Astrocyte (in vitro differentiated cells and primary cell): ENCODE measurements around the gene IGF1R. TPM values are rescaled to one million over a fixed set of nuclear protein-coding genes. Genes with fewer than 3 reads are reported as not detected.

ENCODE experiments used
- DNase-seq: peaks from one replicate; pipeline ENCODE4 v3.0.0-alpha.2; 2010; ENCODE audit warnings: low read depth
- FAIRE-seq: peaks from 2 replicates; lab custom pipeline; 2011; peaks lifted over from hg19 to GRCh38; lab: Jason Lieb, UNC
- H2AFZ ChIP-seq: 2 replicates; pipeline ENCODE4 v1.6.0; 2012; ENCODE audit warnings: low read depth, low read length, inconsistent platforms
- H3K27ac ChIP-seq: 2 replicates; pipeline ENCODE4 v1.5.1; 2011; ENCODE audit warnings: low read depth, low read length, inconsistent platforms
- H3K27me3 ChIP-seq: 2 replicates; pipeline ENCODE4 v1.6.0; 2011; ENCODE audit warnings: low read length, inconsistent platforms; ENCODE audit not compliant: insufficient read depth
- H3K36me3 ChIP-seq: 2 replicates; pipeline ENCODE4 v1.5.1; 2011; ENCODE audit warnings: low read length, inconsistent platforms; ENCODE audit not compliant: insufficient read depth
- H3K4me1 ChIP-seq: 2 replicates; pipeline ENCODE4 v1.5.1; 2011; ENCODE audit warnings: low read length, inconsistent platforms; ENCODE audit not compliant: insufficient read depth
- H3K4me2 ChIP-seq: 2 replicates; pipeline ENCODE4 v1.6.0; 2012; ENCODE audit warnings: low read length, inconsistent platforms
- H3K4me3 ChIP-seq: 2 replicates; pipeline ENCODE4 v1.5.1; 2011; ENCODE audit warnings: low read depth, mild to moderate bottlenecking, low read length, inconsistent platforms; ENCODE audit not compliant: insufficient read depth
- H3K79me2 ChIP-seq: 2 replicates; pipeline ENCODE4 v1.6.0; 2012; ENCODE audit warnings: mild to moderate bottlenecking, low read length, inconsistent platforms; ENCODE audit not compliant: insufficient read depth
- H3K9ac ChIP-seq: 2 replicates; pipeline ENCODE4 v1.6.0; 2012; ENCODE audit warnings: mild to moderate bottlenecking, low read length, inconsistent platforms
- H3K9me3 ChIP-seq: 2 replicates; pipeline ENCODE4 v1.5.1; 2012; ENCODE audit warnings: low read depth, mild to moderate bottlenecking, low read length, inconsistent platforms; ENCODE audit not compliant: insufficient read depth
- H4K20me1 ChIP-seq: 2 replicates; pipeline ENCODE4 v1.6.0; 2012; ENCODE audit warnings: low read length, inconsistent platforms; ENCODE audit not compliant: insufficient read depth
- H3K27ac Mint-ChIP-seq: one replicate; pipeline ENCODE4 v1.8.0; 2021; ENCODE audit warnings: mild to moderate bottlenecking, mixed read lengths; ENCODE audit not compliant: unreplicated experiment
- H3K27me3 Mint-ChIP-seq: one replicate; pipeline ENCODE4 v1.8.0; 2021; ENCODE audit warnings: low read depth, mixed read lengths; ENCODE audit not compliant: unreplicated experiment
- H3K36me3 Mint-ChIP-seq: one replicate; pipeline ENCODE4 v1.8.0; 2021; ENCODE audit warnings: low read depth, mixed read lengths; ENCODE audit not compliant: unreplicated experiment
- H3K4me1 Mint-ChIP-seq: one replicate; pipeline ENCODE4 v1.8.0; 2021; ENCODE audit warnings: low read depth, mixed read lengths; ENCODE audit not compliant: unreplicated experiment
- H3K4me3 Mint-ChIP-seq: one replicate; pipeline ENCODE4 v1.8.0; 2021; ENCODE audit warnings: mild to moderate bottlenecking, moderate library complexity, mixed read lengths; ENCODE audit not compliant: unreplicated experiment
- H3K9me3 Mint-ChIP-seq: one replicate; pipeline ENCODE4 v1.8.0; 2021; ENCODE audit warnings: mild to moderate bottlenecking, mixed read lengths; ENCODE audit not compliant: unreplicated experiment
- CTCF ChIP-seq: IDR thresholded peaks from 2 replicates; pipeline ENCODE4 v1.5.1; 2011; ENCODE audit warnings: low read depth, mild to moderate bottlenecking, inconsistent platforms, low read length, moderate library complexity; ENCODE audit not compliant: insufficient read depth
- EZH2 ChIP-seq: IDR thresholded peaks from 2 replicates; pipeline ENCODE4 v1.6.1; 2012; ENCODE audit warnings: mild to moderate bottlenecking, low read length, inconsistent platforms; ENCODE audit not compliant: insufficient read depth
- total RNA-seq: library from RNA; stranded (reverse); gene quantifications from 2 replicates; pipeline ENCODE4 v1.2.1, GENCODE V29; 2021

IGF1R gene
- total RNA-seq, 1 donor from 2014 or later, result 270 TPM

- no peak overlapping the region for H3K9ac ChIP-seq
- no peak overlapping the region for H3K27ac ChIP-seq
- peaks cover 18% of the 10 kb centered on the region for H3K4me1 Mint-ChIP-seq
- H4K20me1 ChIP-seq, result peaks cover 78% of the 10 kb centered on the region
- DNase-seq (no peak), FAIRE-seq (no peak)
- TF ChIP-seq EZH2 (no peak), CTCF (no peak)
- H3K4me1 ChIP-seq, result no peaks in the 10 kb centered on the region
- no peaks in the 10 kb centered on the region for H3K27me3 Mint-ChIP-seq
- H2AFZ ChIP-seq, result no peak overlapping the region
- H3K4me2 ChIP-seq, result no peak overlapping the region
- H3K4me3 Mint-ChIP-seq, result no peak overlapping the region
- H3K27me3 ChIP-seq, result no peaks in the 10 kb centered on the region
- H3K27ac Mint-ChIP-seq, result no peak overlapping the region
- H3K9me3 Mint-ChIP-seq, result no peaks in the 10 kb centered on the region
- no peaks in the 10 kb centered on the region for H3K36me3 ChIP-seq
- peaks cover 17% of the 10 kb centered on the region for H3K36me3 Mint-ChIP-seq
- H3K79me2 ChIP-seq, result peaks cover 90% of the 10 kb centered on the region
- H3K9me3 ChIP-seq, result no peaks in the 10 kb centered on the region
- no peak overlapping the region for H3K4me3 ChIP-seq
Measured at GRCh38 chr15:98813951-98814350, 165.6 kb downstream of the IGF1R start.

GRCh38 chr15:98815207-98815606, 166.9 kb downstream of the IGF1R start:
- peaks cover 19% of the 10 kb centered on the region for H3K36me3 Mint-ChIP-seq
- no peak overlapping the region for H3K4me3 ChIP-seq
- H3K27me3 Mint-ChIP-seq, result no peaks in the 10 kb centered on the region
- H4K20me1 ChIP-seq, result peaks cover 70% of the 10 kb centered on the region
- H3K4me3 Mint-ChIP-seq, result peak overlapping the region; percentile 30
- no peak overlapping the region for H3K9ac ChIP-seq
- TF ChIP-seq CTCF (no peak), EZH2 (no peak)
- H3K9me3 ChIP-seq, result no peaks in the 10 kb centered on the region
- H3K79me2 ChIP-seq, result peaks cover 89% of the 10 kb centered on the region
- no peak overlapping the region for H3K4me2 ChIP-seq
- DNase-seq (no peak), FAIRE-seq (no peak)
- no peak overlapping the region for H2AFZ ChIP-seq
- H3K36me3 ChIP-seq, result no peaks in the 10 kb centered on the region
- H3K27ac Mint-ChIP-seq, result no peak overlapping the region
- H3K9me3 Mint-ChIP-seq, result no peaks in the 10 kb centered on the region
- H3K27me3 ChIP-seq, result no peaks in the 10 kb centered on the region
- no peak overlapping the region for H3K27ac ChIP-seq
- H3K4me1 ChIP-seq, result no peaks in the 10 kb centered on the region
- H3K4me1 Mint-ChIP-seq, result peaks cover 12% of the 10 kb centered on the region

- Mint-ChIP-seq H3K27ac (no peak overlapping the region), H3K4me1 (peaks cover 12% of the 10 kb centered on the region), H3K27me3 (no peaks in the 10 kb centered on the region), H3K4me3 (no peak overlapping the region), H3K36me3 (peaks cover 24% of the 10 kb centered on the region), H3K9me3 (no peaks in the 10 kb centered on the region)
- Histone ChIP-seq H3K9me3 (no peaks in the 10 kb centered on the region), H3K36me3 (no peaks in the 10 kb centered on the region), H3K9ac (no peak overlapping the region), H3K27ac (no peak overlapping the region), H3K4me3 (no peak overlapping the region), H4K20me1 (peaks cover 68% of the 10 kb centered on the region), H3K4me1 (peaks cover 7% of the 10 kb centered on the region), H3K79me2 (peaks cover 93% of the 10 kb centered on the region), H3K27me3 (no peaks in the 10 kb centered on the region), H2AFZ (no peak overlapping the region), H3K4me2 (no peak overlapping the region)
- no peak for FAIRE-seq
- TF ChIP-seq EZH2 (no peak), CTCF (no peak)
- no peak for DNase-seq
Measured at GRCh38 chr15:98817745-98818144, 169.4 kb downstream of the IGF1R start.
